ENCODE measurements around the gene SIRT1.

Gene SIRT1

DNA sequence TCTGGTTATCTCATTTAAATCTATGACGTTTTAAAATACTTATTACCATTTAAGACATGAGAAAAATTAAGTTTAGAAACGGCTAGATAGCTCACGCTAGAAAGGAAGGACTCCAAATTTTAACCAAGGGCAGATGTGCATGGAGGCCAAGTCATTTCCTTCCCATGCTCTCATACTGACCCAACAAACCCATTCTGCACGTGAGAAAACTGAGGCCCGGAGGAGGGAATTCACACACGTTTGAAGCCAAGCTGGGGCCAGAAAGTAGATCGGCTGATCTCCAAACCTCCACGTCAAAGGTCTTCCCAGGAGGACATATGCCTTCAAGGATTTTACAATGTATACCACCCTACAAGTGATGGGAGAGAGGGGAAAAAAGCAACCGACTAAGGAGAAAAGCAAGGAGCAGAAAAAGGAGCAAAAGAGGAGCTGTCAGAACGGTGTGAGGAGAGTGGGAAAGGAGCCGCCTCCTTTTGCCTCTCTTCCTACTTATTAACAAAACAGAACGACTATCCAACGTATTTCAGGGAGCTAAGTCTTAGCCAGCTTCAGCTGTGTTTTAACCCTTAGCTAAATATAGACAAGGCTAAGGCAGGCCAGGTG is 645 bp upstream of the SIRT1 start:
- Histone ChIP-seq H3K36me3 (ENCODE audit: control insufficient read depth, insufficient read depth, low read length) (peaks cover 12% of the 10 kb centered on the region), H3K27me3 (ENCODE audit: control insufficient read depth, insufficient read depth, low read length) (no peaks in the 10 kb centered on the region), H3K9me3 (ENCODE audit: control insufficient read depth, insufficient read depth, low read length) (no peaks in the 10 kb centered on the region), H3K4me1 (ENCODE audit: control insufficient read depth, insufficient read depth, low read length) (peaks cover 10% of the 10 kb centered on the region), H3K9ac (ENCODE audit: low read depth, low read length) (peak overlapping the region; percentile 71), H3K4me3 (ENCODE audit: low read depth, low read length) (peak overlapping the region; percentile 77)

DNA sequence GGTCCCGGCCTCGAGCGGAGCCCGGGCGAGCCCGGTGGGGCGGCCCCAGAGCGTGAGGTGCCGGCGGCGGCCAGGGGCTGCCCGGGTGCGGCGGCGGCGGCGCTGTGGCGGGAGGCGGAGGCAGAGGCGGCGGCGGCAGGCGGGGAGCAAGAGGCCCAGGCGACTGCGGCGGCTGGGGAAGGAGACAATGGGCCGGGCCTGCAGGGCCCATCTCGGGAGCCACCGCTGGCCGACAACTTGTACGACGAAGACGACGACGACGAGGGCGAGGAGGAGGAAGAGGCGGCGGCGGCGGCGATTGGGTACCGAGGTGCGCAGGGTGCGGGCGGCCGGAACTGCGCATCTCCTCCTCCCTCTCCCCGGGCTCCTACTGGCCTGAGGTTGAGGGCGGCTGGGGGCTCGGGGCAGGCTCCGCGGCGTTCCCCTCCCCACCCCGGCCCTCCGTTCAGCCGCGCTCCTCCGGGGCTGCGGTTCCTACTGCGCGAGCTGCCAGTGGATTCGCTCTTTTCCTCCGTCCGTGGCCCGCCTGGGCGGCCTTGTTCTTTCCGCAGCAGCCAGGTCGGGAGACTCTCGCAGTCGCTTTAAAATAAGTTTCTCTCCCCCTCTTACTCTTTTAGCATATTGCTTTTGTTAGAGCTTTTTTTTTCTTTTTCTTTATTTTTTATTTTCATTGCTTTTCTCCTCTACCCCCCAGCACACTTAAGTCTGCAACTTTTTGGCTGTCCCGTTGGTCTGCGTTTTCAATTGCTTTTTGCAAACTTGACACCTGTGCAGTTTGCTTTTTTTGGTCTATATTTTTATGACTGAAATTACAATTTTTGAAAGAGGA is 600 bp downstream of the SIRT1 start:
- Histone ChIP-seq H3K9me3 (ENCODE audit: control insufficient read depth, insufficient read depth, low read length) (no peaks in the 10 kb centered on the region), H3K4me1 (ENCODE audit: control insufficient read depth, insufficient read depth, low read length) (peaks cover 12% of the 10 kb centered on the region), H3K9ac (ENCODE audit: low read depth, low read length) (peak overlapping the region; percentile 88), H3K36me3 (ENCODE audit: control insufficient read depth, insufficient read depth, low read length) (peaks cover 20% of the 10 kb centered on the region), H3K27me3 (ENCODE audit: control insufficient read depth, insufficient read depth, low read length) (no peaks in the 10 kb centered on the region), H3K4me3 (ENCODE audit: low read depth, low read length) (peak overlapping the region; percentile 93)

DNA sequence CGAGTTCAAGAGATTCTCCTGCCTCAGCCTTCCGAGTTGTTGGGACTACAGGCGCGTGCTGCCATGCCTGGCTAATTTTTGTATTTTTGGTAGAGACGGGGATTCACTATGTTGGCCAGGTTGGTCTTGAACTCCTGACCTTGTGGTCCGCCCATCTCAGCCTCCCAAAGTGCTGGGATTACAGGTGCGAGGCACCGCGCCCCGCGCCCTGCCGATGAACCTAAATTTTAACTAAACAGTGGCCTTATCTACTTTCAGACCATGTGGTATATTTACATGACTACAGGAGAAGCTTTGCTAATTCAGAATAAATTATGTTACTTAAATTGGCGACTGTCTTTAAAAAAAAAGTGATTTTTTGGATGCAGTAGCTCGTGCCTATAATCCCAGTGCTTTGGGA is 9.2 kb downstream of the SIRT1 start:
- Histone ChIP-seq H3K9ac (ENCODE audit: low read depth, low read length) (no peak overlapping the region), H3K27me3 (ENCODE audit: control insufficient read depth, insufficient read depth, low read length) (no peaks in the 10 kb centered on the region), H3K9me3 (ENCODE audit: control insufficient read depth, insufficient read depth, low read length) (no peaks in the 10 kb centered on the region), H3K4me1 (ENCODE audit: control insufficient read depth, insufficient read depth, low read length) (peaks cover 2% of the 10 kb centered on the region), H3K4me3 (ENCODE audit: low read depth, low read length) (no peak overlapping the region), H3K36me3 (ENCODE audit: control insufficient read depth, insufficient read depth, low read length) (peaks cover 57% of the 10 kb centered on the region)

DNA sequence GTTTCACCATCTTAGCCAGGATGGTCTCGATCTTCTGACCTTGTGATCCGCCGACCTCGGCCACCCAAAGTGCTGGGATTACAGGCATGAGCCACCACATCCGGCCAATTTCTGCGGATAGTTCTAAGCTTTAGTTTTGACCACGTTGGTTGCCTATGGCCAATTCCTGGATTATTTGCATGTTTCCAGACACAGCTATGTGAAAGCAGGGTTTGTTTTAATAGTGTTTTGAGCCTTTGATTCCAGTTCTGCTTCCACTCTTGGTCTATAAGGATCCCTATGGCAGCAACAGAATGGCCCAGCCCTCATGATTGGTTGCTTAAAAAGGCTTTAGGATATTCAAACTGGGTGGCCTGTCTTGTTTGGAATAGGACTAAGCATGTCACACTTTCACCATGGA is 19.1 kb downstream of the SIRT1 start:
- Histone ChIP-seq H3K27me3 (ENCODE audit: control insufficient read depth, insufficient read depth, low read length) (no peaks in the 10 kb centered on the region), H3K4me1 (ENCODE audit: control insufficient read depth, insufficient read depth, low read length) (peaks cover 2% of the 10 kb centered on the region), H3K36me3 (ENCODE audit: control insufficient read depth, insufficient read depth, low read length) (peaks cover 40% of the 10 kb centered on the region), H3K9me3 (ENCODE audit: control insufficient read depth, insufficient read depth, low read length) (no peaks in the 10 kb centered on the region), H3K4me3 (ENCODE audit: low read depth, low read length) (no peak overlapping the region), H3K9ac (ENCODE audit: low read depth, low read length) (no peak overlapping the region)

DNA sequence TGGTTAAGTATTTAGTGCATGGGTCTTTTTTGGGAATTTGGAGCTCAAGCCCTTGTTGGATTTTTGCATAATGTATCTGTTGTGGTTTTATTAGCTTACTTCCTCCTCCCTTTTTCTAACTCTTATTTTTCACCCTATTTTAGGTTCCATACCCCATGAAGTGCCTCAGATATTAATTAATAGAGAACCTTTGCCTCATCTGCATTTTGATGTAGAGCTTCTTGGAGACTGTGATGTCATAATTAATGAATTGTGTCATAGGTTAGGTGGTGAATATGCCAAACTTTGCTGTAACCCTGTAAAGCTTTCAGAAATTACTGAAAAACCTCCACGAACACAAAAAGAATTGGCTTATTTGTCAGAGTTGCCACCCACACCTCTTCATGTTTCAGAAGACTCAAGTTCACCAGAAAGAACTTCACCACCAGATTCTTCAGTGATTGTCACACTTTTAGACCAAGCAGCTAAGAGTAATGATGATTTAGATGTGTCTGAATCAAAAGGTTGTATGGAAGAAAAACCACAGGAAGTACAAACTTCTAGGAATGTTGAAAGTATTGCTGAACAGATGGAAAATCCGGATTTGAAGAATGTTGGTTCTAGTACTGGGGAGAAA is 28.0 kb downstream of the SIRT1 start:
- Histone ChIP-seq H3K4me1 (ENCODE audit: control insufficient read depth, insufficient read depth, low read length) (no peaks in the 10 kb centered on the region), H3K36me3 (ENCODE audit: control insufficient read depth, insufficient read depth, low read length) (peaks cover 48% of the 10 kb centered on the region), H3K27me3 (ENCODE audit: control insufficient read depth, insufficient read depth, low read length) (no peaks in the 10 kb centered on the region), H3K4me3 (ENCODE audit: low read depth, low read length) (no peak overlapping the region), H3K9ac (ENCODE audit: low read depth, low read length) (no peak overlapping the region), H3K9me3 (ENCODE audit: control insufficient read depth, insufficient read depth, low read length) (no peaks in the 10 kb centered on the region)

DNA sequence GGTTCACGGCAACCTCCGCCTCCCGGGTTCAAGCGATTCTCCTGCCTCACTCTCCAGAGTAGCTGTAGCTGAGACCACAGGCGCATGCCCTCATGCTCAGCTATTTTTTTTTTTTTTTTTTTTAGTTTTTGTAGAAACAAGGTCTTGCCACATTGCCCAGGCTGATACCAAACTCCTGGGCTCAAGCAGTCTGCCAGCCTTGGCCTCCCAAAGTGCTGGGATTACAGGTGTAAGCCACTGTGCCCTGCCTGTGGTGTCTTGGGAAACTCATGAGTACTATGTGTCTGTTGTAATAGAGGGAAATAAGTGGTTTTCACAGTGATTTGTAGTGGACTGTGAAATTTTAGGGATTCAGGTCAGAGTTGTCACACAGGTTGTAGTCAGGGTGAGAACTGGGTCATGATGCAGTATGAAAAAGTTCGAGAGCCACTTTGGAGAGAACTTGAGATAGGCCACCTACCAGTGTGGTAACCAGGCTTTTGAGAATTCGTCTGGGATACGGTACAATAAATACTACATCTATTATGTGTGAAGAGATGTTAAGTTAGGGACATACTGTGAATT is 30.4 kb downstream of the SIRT1 start:
- no peaks in the 10 kb centered on the region for H3K27me3 ChIP-seq (ENCODE audit: control insufficient read depth, insufficient read depth, low read length)
- no peak overlapping the region for H3K9ac ChIP-seq (ENCODE audit: low read depth, low read length)
- peaks cover 39% of the 10 kb centered on the region for H3K36me3 ChIP-seq (ENCODE audit: control insufficient read depth, insufficient read depth, low read length)
- no peaks in the 10 kb centered on the region for H3K9me3 ChIP-seq (ENCODE audit: control insufficient read depth, insufficient read depth, low read length)
- H3K4me3 ChIP-seq (ENCODE audit: low read depth, low read length): no peak overlapping the region
- H3K4me1 ChIP-seq (ENCODE audit: control insufficient read depth, insufficient read depth, low read length): no peaks in the 10 kb centered on the region

DNA sequence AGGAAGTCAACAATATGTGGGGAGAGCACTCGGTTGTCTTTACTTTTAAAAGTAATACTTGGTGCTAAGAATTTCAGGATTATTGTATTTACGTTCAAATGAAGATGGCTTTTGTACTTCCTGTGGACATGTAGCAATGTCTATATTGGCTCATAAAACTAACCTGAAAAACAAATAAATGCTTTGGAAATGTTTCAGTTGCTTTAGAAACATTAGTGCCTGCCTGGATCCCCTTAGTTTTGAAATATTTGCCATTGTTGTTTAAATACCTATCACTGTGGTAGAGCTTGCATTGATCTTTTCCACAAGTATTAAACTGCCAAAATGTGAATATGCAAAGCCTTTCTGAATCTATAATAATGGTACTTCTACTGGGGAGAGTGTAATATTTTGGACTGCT is 32.7 kb downstream of the SIRT1 start:
- H3K4me3 ChIP-seq (ENCODE audit: low read depth, low read length): no peak overlapping the region
- no peaks in the 10 kb centered on the region for H3K27me3 ChIP-seq (ENCODE audit: control insufficient read depth, insufficient read depth, low read length)
- H3K9me3 ChIP-seq (ENCODE audit: control insufficient read depth, insufficient read depth, low read length): no peaks in the 10 kb centered on the region
- peaks cover 30% of the 10 kb centered on the region for H3K36me3 ChIP-seq (ENCODE audit: control insufficient read depth, insufficient read depth, low read length)
- no peak overlapping the region for H3K9ac ChIP-seq (ENCODE audit: low read depth, low read length)
- H3K4me1 ChIP-seq (ENCODE audit: control insufficient read depth, insufficient read depth, low read length): no peaks in the 10 kb centered on the region

DNA sequence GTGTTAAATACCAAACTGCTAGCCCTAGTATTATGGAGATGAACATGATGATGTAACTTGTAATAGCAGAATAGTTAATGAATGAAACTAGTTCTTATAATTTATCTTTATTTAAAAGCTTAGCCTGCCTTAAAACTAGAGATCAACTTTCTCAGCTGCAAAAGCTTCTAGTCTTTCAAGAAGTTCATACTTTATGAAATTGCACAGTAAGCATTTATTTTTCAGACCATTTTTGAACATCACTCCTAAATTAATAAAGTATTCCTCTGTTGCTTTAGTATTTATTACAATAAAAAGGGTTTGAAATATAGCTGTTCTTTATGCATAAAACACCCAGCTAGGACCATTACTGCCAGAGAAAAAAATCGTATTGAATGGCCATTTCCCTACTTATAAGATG is 33.2 kb downstream of the SIRT1 start:
- no peak overlapping the region for H3K4me3 ChIP-seq (ENCODE audit: low read depth, low read length)
- H3K27me3 ChIP-seq (ENCODE audit: control insufficient read depth, insufficient read depth, low read length): no peaks in the 10 kb centered on the region
- no peak overlapping the region for H3K9ac ChIP-seq (ENCODE audit: low read depth, low read length)
- peaks cover 30% of the 10 kb centered on the region for H3K36me3 ChIP-seq (ENCODE audit: control insufficient read depth, insufficient read depth, low read length)
- no peaks in the 10 kb centered on the region for H3K4me1 ChIP-seq (ENCODE audit: control insufficient read depth, insufficient read depth, low read length)
- no peaks in the 10 kb centered on the region for H3K9me3 ChIP-seq (ENCODE audit: control insufficient read depth, insufficient read depth, low read length)

DNA sequence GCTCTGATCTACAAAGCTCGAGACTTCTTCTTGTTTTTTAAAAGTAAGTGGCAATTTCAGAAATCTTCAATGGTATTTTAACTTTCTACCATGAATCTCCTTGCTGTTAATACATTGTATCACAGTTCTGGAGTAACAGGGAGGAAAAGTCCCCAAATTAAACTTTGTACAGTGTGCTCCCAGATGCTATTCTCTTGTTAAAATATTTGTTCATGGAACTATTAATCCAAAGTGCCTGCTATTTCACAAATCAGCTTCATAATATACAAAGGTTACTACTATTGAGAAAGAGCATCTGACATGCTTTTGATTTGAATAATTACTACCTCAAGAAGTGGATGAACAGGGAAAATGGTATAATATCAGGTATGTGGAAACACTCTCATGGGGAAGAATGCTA is 36.6 kb downstream of the SIRT1 start:
- Histone ChIP-seq H3K36me3 (ENCODE audit: control insufficient read depth, insufficient read depth, low read length) (peaks cover 9% of the 10 kb centered on the region), H3K4me1 (ENCODE audit: control insufficient read depth, insufficient read depth, low read length) (no peaks in the 10 kb centered on the region), H3K9ac (ENCODE audit: low read depth, low read length) (no peak overlapping the region), H3K9me3 (ENCODE audit: control insufficient read depth, insufficient read depth, low read length) (no peaks in the 10 kb centered on the region), H3K27me3 (ENCODE audit: control insufficient read depth, insufficient read depth, low read length) (no peaks in the 10 kb centered on the region), H3K4me3 (ENCODE audit: low read depth, low read length) (no peak overlapping the region)

DNA sequence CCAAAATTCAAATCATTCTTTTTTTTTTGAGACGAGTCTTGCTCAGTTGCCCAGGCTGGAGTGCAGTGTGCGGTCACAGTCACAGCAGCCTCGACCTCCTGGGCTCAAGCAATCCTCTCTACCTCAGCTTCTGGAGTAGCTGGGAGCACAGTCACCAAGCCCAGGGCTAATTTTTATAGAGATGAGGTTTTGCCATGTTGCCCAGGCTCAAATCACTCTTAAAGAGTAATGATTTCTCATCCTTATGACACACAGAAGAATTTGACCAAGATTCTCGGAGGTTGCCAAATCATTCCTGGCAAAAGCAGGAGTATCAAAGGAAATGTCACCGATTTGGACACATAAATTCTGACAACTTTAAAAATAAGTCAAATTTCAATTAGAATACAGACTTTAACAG is 39.1 kb downstream of the SIRT1 start:
- Histone ChIP-seq H3K36me3 (ENCODE audit: control insufficient read depth, insufficient read depth, low read length) (no peaks in the 10 kb centered on the region), H3K4me1 (ENCODE audit: control insufficient read depth, insufficient read depth, low read length) (no peaks in the 10 kb centered on the region), H3K4me3 (ENCODE audit: low read depth, low read length) (no peak overlapping the region)

DNA sequence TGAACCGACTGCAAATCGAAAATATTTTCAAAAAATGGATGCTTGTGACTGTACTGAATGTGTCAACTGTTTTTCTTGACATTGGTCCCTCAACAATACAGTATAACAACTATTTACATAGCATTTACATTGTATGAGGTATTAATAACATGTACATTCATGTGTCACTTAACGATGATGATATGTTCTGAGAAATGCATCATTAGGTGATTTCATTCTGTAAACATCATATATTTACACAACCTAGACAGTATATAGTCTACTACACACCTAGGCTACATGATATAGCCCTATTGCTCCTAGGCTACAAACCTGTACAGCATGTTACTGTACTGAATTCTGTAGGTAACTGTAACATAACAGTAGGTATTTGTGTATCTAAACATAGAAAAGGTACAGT is 39.7 kb downstream of the SIRT1 start:
- H3K4me3 ChIP-seq (ENCODE audit: low read depth, low read length): no peak overlapping the region
- no peaks in the 10 kb centered on the region for H3K9me3 ChIP-seq (ENCODE audit: control insufficient read depth, insufficient read depth, low read length)
- H3K4me1 ChIP-seq (ENCODE audit: control insufficient read depth, insufficient read depth, low read length): no peaks in the 10 kb centered on the region
- H3K9ac ChIP-seq (ENCODE audit: low read depth, low read length): no peak overlapping the region
- H3K36me3 ChIP-seq (ENCODE audit: control insufficient read depth, insufficient read depth, low read length): no peaks in the 10 kb centered on the region
- no peaks in the 10 kb centered on the region for H3K27me3 ChIP-seq (ENCODE audit: control insufficient read depth, insufficient read depth, low read length)

More for the DNA sequence above, 39.1 kb downstream of the SIRT1 start:
- Histone ChIP-seq H3K9ac (ENCODE audit: low read depth, low read length) (no peak overlapping the region), H3K27me3 (ENCODE audit: control insufficient read depth, insufficient read depth, low read length) (no peaks in the 10 kb centered on the region), H3K9me3 (ENCODE audit: control insufficient read depth, insufficient read depth, low read length) (no peaks in the 10 kb centered on the region)

Measured in iPS-15b (cell line).